HepG2 (cell line): ENCODE measurements around the gene SRP68. TPM values are rescaled to one million over a fixed set of nuclear protein-coding genes. Genes with fewer than 3 reads are reported as not detected.

Experiments used
- ATF1 ChIP-seq: IDR thresholded peaks from 2 replicates; pipeline ENCODE4 v1.6.1; 2016; ENCODE audit warnings: mild to moderate bottlenecking, control low read depth
- GLI4 ChIP-seq: sonication (generic); formaldehyde crosslinking; IDR thresholded peaks from 2 replicates; pipeline ENCODE4 v1.5.1; 2020; ENCODE audit warnings: missing genetic modification reagents, mild to moderate bottlenecking, moderate library complexity, borderline replicate concordance
- HDAC2 ChIP-seq: sonication (generic); formaldehyde crosslinking; IDR thresholded peaks from 2 replicates; pipeline ENCODE4 v1.4.0; 2020; ENCODE audit warnings: missing genetic modification reagents
- KDM3A ChIP-seq: IDR thresholded peaks from 2 replicates; pipeline ENCODE4 v1.6.1; 2018; ENCODE audit warnings: low read depth, missing compliant biosample characterization
- MEF2D ChIP-seq: sonication (generic); formaldehyde crosslinking; IDR thresholded peaks from 2 replicates; pipeline ENCODE4 v1.5.1; 2020; ENCODE audit warnings: mild to moderate bottlenecking, missing genetic modification reagents
- NFKBIZ ChIP-seq: IDR thresholded peaks from 2 replicates; pipeline ENCODE4 v1.6.1; 2018; ENCODE audit warnings: missing genetic modification reagents, missing compliant biosample characterization
- NFYC ChIP-seq: IDR thresholded peaks from 2 replicates; pipeline ENCODE4 v1.6.1; 2016; ENCODE audit warnings: missing genetic modification reagents, missing compliant biosample characterization
- POLR2AphosphoS5 ChIP-seq: IDR thresholded peaks from 2 replicates; pipeline ENCODE4 v1.6.1; 2012; ENCODE audit warnings: low read depth, low read length
- RAD21 ChIP-seq: fragments of 450-650 bp; formaldehyde crosslinking; IDR thresholded peaks from 2 replicates; pipeline ENCODE4 v1.5.0; 2020; ENCODE audit warnings: mild to moderate bottlenecking
- SRSF1 ChIP-seq: fragments of 200-400 bp; formaldehyde crosslinking; optimal IDR thresholded peaks from 2 replicates; pipeline ENCODE3; 2017; ENCODE audit warnings: mild to moderate bottlenecking, low read depth, low read length, moderate library complexity
- STAT5B ChIP-seq: sonication (generic); formaldehyde crosslinking; IDR thresholded peaks from 2 replicates; pipeline ENCODE4 v1.4.0; 2020; ENCODE audit warnings: missing genetic modification reagents
- SYNCRIP ChIP-seq: fragments of 200-400 bp; formaldehyde crosslinking; IDR thresholded peaks from 2 replicates; pipeline ENCODE4 v1.6.1; 2018; ENCODE audit warnings: mild to moderate bottlenecking, low read depth, low read length; ENCODE audit not compliant: insufficient read depth
- ZBTB10 ChIP-seq: sonication (generic); formaldehyde crosslinking; IDR thresholded peaks from 2 replicates; pipeline ENCODE4 v1.4.0; 2020; ENCODE audit warnings: missing genetic modification reagents, borderline replicate concordance
- ZBTB7A ChIP-seq: sonication (generic); formaldehyde crosslinking; IDR thresholded peaks from 2 replicates; pipeline ENCODE4 v1.8.0; 2022; ENCODE audit warnings: mild to moderate bottlenecking, missing genetic modification reagents
- ZFP37 ChIP-seq: sonication (generic); formaldehyde crosslinking; IDR thresholded peaks from 2 replicates; pipeline ENCODE4 v1.4.0; 2020; ENCODE audit warnings: missing genetic modification reagents, borderline replicate concordance
- ZHX1 ChIP-seq: sonication (generic); formaldehyde crosslinking; IDR thresholded peaks from 2 replicates; pipeline ENCODE4 v1.8.1; 2022; ENCODE audit warnings: low read depth, mild to moderate bottlenecking, missing genetic modification reagents
- ZNF17 ChIP-seq: sonication (generic); formaldehyde crosslinking; IDR thresholded peaks from 2 replicates; pipeline ENCODE4 v1.5.0; 2020; ENCODE audit warnings: mild to moderate bottlenecking, missing genetic modification reagents
- ZNF207 ChIP-seq: fragments of 450-650 bp; IDR thresholded peaks from 2 replicates; pipeline ENCODE4 v1.6.1; 2016; ENCODE audit warnings: antibody characterized with exemption, borderline replicate concordance
- ZNF274 ChIP-seq: sonication (generic); formaldehyde crosslinking; IDR thresholded peaks from 2 replicates; pipeline ENCODE4 v1.5.1; 2020; ENCODE audit warnings: mild to moderate bottlenecking, missing genetic modification reagents
- ZNF430 ChIP-seq: sonication (generic); formaldehyde crosslinking; IDR thresholded peaks from 2 replicates; pipeline ENCODE4 v1.9.0; 2021; ENCODE audit warnings: mild to moderate bottlenecking, missing genetic modification reagents
- ZNF496 ChIP-seq: sonication (generic); formaldehyde crosslinking; IDR thresholded peaks from 2 replicates; pipeline ENCODE4 v1.8.1; 2023; ENCODE audit warnings: mild to moderate bottlenecking, moderate library complexity, missing genetic modification reagents; ENCODE audit not compliant: insufficient replicate concordance
- ZNF510 ChIP-seq: sonication (generic); formaldehyde crosslinking; IDR thresholded peaks from 2 replicates; pipeline ENCODE4 v1.4.0; 2020; ENCODE audit warnings: low read depth, mild to moderate bottlenecking, missing genetic modification reagents
- ZNF790 ChIP-seq: sonication (generic); formaldehyde crosslinking; IDR thresholded peaks from 2 replicates; pipeline ENCODE4 v1.8.0; 2022; ENCODE audit warnings: missing genetic modification reagents, mild to moderate bottlenecking, borderline replicate concordance
- ZSCAN31 ChIP-seq: sonication (generic); formaldehyde crosslinking; IDR thresholded peaks from 2 replicates; pipeline ENCODE4 v1.5.0; 2020; ENCODE audit warnings: low read depth, mild to moderate bottlenecking, missing genetic modification reagents
- ZUFSP ChIP-seq: sonication (generic); formaldehyde crosslinking; IDR thresholded peaks from 2 replicates; pipeline ENCODE4 v1.9.0; 2021; ENCODE audit warnings: missing genetic modification reagents, mild to moderate bottlenecking, borderline replicate concordance
- polyA plus RNA-seq, 8 experiments: library from polyadenylated mRNA; depleted of rRNA in 3 of 8; stranded (reverse) in 7 of 8; unstranded in 1 of 8; fragments of >200 nt; fragmentation: Illumina TruSeq in 4 of 8; extraction: Trizol in 4 of 8; gene quantifications; 2 replicates each; pipeline versions ENCODE4 v1.2.1 to v1.2.3, GENCODE V29; 2011 to 2016; ENCODE audit warnings: low read depth in 4 of 8, missing spikeins in 1 of 8, mixed read lengths in 1 of 8; ENCODE audit not compliant: insufficient read depth in 1 of 8
- total RNA-seq, 5 experiments: library from RNA; depleted of rRNA; stranded (reverse); fragments of >200 nt; fragmentation: Illumina TruSeq; extraction: Trizol; gene quantifications; 2 replicates each; pipeline ENCODE4 v1.2.3, GENCODE V29; 2016; ENCODE audit warnings: low read depth in 1 of 5

The SRP68 gene
- total and polyA plus RNA-seq, 2 of the 13 experiments (the other 11 are each of a cell fraction or from before 2014, with no cell fraction given) = 39.8 to 74.3 TPM

GRCh38 chr17:76078860-76079534, 6.7 kb upstream of the SRP68 start, which contains the start of gene ZACN (continued):
- TF ChIP-seq ZBTB10 (CRISPR knock-in tag) = no peak
- TF ChIP-seq KDM3A (CRISPR knock-in tag) = no peak
- TF ChIP-seq ZNF17 (CRISPR knock-in tag) = no peak
- no peak for TF ChIP-seq ZNF510
- no peak for TF ChIP-seq STAT5B (CRISPR knock-in tag)
- no peak for TF ChIP-seq ZUFSP
- no peak for TF ChIP-seq ZNF430
- TF ChIP-seq ZNF790 (CRISPR knock-in tag) = no peak
- TF ChIP-seq NFKBIZ (CRISPR knock-in tag) = no peak
- TF ChIP-seq ZHX1 (CRISPR knock-in tag) = no peak
- TF ChIP-seq ATF1 = no peak
- TF ChIP-seq NFYC (CRISPR knock-in tag) = no peak
- TF ChIP-seq POLR2AphosphoS5 = no peak
- no peak for TF ChIP-seq SRSF1
- no peak for TF ChIP-seq RAD21 (CRISPR knock-in tag)
- TF ChIP-seq HDAC2 (CRISPR knock-in tag) = no peak
- no peak for TF ChIP-seq ZBTB7A (CRISPR knock-in tag)
- TF ChIP-seq ZFP37 (CRISPR knock-in tag) = no peak
- TF ChIP-seq ZNF496 (CRISPR knock-in tag) = no peak
- TF ChIP-seq MEF2D = no peak
- TF ChIP-seq ZNF207 = no peak
- TF ChIP-seq SYNCRIP = no peak
- TF ChIP-seq ZSCAN31 = no peak
- no peak for TF ChIP-seq GLI4
- no peak for TF ChIP-seq ZNF274 (CRISPR knock-in tag)
